ENCODE data around the gene APCDD1. TPM values are rescaled to one million over a fixed set of nuclear protein-coding genes. Genes with fewer than 3 reads are reported as not detected.

APCDD1 gene
- total and polyA plus RNA-seq, 2 of the 8 experiments (the other 6 are each of a cell fraction or from before 2014, with no cell fraction given): 2.6 to 3.6 TPM

GRCh38 chr18:10461989-10462388 is 7.6 kb downstream of the APCDD1 start:
- no peak overlapping the region for H3K23ac ChIP-seq (ENCODE audit: insufficient read length)
- H2BK5ac ChIP-seq (ENCODE audit: low read depth, low read length): no peak overlapping the region
- H3K4me2 ChIP-seq (ENCODE audit: insufficient read depth in 1 of 2, low read depth in 2 of 2, low read length in 2 of 2): no peak overlapping the region
- H2AFZ ChIP-seq (ENCODE audit: low read length): no peak overlapping the region
- H3K9me3 ChIP-seq (ENCODE audit: insufficient read depth in 2 of 2, low read depth in 1 of 2, low read length in 1 of 2): no peaks in the 10 kb centered on the region
- no peaks in the 10 kb centered on the region for H3K79me1 ChIP-seq (ENCODE audit: low read depth, low read length)
- H3K23me2 ChIP-seq (ENCODE audit: low read depth, low read length): no peaks in the 10 kb centered on the region
- no peak overlapping the region for H3K4ac ChIP-seq (replicated peaks; ENCODE audit: insufficient read length, low read depth, low read length)
- H3K36me3 ChIP-seq (ENCODE audit: control insufficient read depth in 2 of 4, insufficient read depth in 4 of 4, low read length in 3 of 4): no peaks in the 10 kb centered on the region
- no peak overlapping the region for H2AK5ac ChIP-seq (ENCODE audit: low read depth, low read length)
- H3K9ac ChIP-seq (replicated peaks in 1 of 4; ENCODE audit: extremely low read depth in 1 of 4, low read depth in 3 of 4, low read length in 3 of 4): no peak overlapping the region
- H3K27me3 ChIP-seq (replicated peaks in 1 of 4; ENCODE audit: control insufficient read depth in 3 of 4, extremely low read depth in 1 of 4, insufficient read depth in 3 of 4, low read length in 3 of 4): peaks cover 0 to under 1% (median 0%) of the 10 kb centered on the region in 4 experiments; a peak in 2 of 7 replicates
- no peak overlapping the region for H2BK15ac ChIP-seq (ENCODE audit: low read length)
- no peak overlapping the region for H4K91ac ChIP-seq (replicated peaks; ENCODE audit: insufficient read length, low read length)
- no peak overlapping the region for H2BK12ac ChIP-seq (ENCODE audit: low read depth, low read length)
- WGBS, 2 experiments (ENCODE audit: extremely low coverage in 1 of 2, insufficient coverage in 1 of 2, insufficient read length in 1 of 2, insufficient replicate concordance in 2 of 2, low coverage in 1 of 2, low lambda C conversion rate in 2 of 2, missing lambda C conversion rate in 1 of 2): 90% methylated on average over 4 of the region's 4 CpGs; no CpG with 5 or more reads in 1 of the 2 experiments
- no peaks in the 10 kb centered on the region for H3K79me2 ChIP-seq (ENCODE audit: control insufficient read depth in 1 of 2, insufficient read depth in 2 of 2, low read length in 2 of 2)
- no peak overlapping the region for H4K5ac ChIP-seq (ENCODE audit: insufficient read length, low read depth, low read length)
- H3K27ac ChIP-seq (ENCODE audit: low read depth, low read length): no peak overlapping the region
- H3K4me3 ChIP-seq (ENCODE audit: extremely low read depth in 1 of 4, insufficient read depth in 2 of 4, low read depth in 3 of 4, low read length in 4 of 4): no peak overlapping the region
- ChIA-PET POLR2A (ENCODE audit: partially characterized antibody) (no interaction called here), CTCF (ENCODE audit: partially characterized antibody) (no interaction called here)
- no peak overlapping the region for H2BK20ac ChIP-seq (ENCODE audit: low read length)
- DNase-seq (ENCODE audit: low read depth in 1 of 2, low spot score in 2 of 2): no peak
- no peak for FAIRE-seq
- H3K18ac ChIP-seq (ENCODE audit: extremely low read depth, low read length): no peak overlapping the region
- H3K4me1 ChIP-seq (replicated peaks in 1 of 4; ENCODE audit: control insufficient read depth in 3 of 4, insufficient read depth in 4 of 4, low read length in 3 of 4): no peaks in the 10 kb centered on the region
- H3K56ac ChIP-seq (replicated peaks; ENCODE audit: insufficient read length, low read depth, low read length): no peak overlapping the region
- no peak overlapping the region for H3K14ac ChIP-seq (ENCODE audit: insufficient read length)
- H4K20me1 ChIP-seq (replicated peaks in 1 of 2; ENCODE audit: control insufficient read depth in 1 of 2, insufficient read depth in 2 of 2, low read length in 2 of 2): no peaks in the 10 kb centered on the region
- H2BK120ac ChIP-seq (replicated peaks; ENCODE audit: low read depth, low read length): no peak overlapping the region
- no peak overlapping the region for H4K8ac ChIP-seq (ENCODE audit: extremely low read depth, insufficient read depth, low read length)
- no peak for TF ChIP-seq RXRA (IDR thresholded peaks at IDR 0.05; ENCODE audit: insufficient read depth, low read depth, low read length)
- no peak for TF ChIP-seq SIRT6 (IDR thresholded peaks at IDR 0.05; ENCODE audit: low read length)
- no peak for TF ChIP-seq YY1 (IDR thresholded peaks at IDR 0.05; ENCODE audit: low read depth, low read length)
- TF ChIP-seq CBX8 (IDR thresholded peaks at IDR 0.05; ENCODE audit: borderline replicate concordance, low read depth, low read length): no peak
- TF ChIP-seq TAF7 (optimal IDR thresholded peaks at IDR 0.05; ENCODE audit: borderline replicate concordance, low read depth, low read length): no peak
- no peak for TF ChIP-seq SIN3A (conservative IDR thresholded peaks at IDR 0.05 in 1 of 2, IDR thresholded peaks at IDR 0.05 in 1 of 2; ENCODE audit: low read depth in 1 of 2, low read length in 2 of 2)
- no peak for TF ChIP-seq POLR2AphosphoS5 (IDR thresholded peaks at IDR 0.05; ENCODE audit: low read depth, low read length)
- no peak for TF ChIP-seq EGR1 (IDR thresholded peaks at IDR 0.05; ENCODE audit: borderline replicate concordance, low read depth, low read length)
- no peak for TF ChIP-seq BCL11A (IDR thresholded peaks at IDR 0.05; ENCODE audit: low read depth in 2 of 2, low read length in 2 of 2)
- TF ChIP-seq SUZ12 (IDR thresholded peaks at IDR 0.05; ENCODE audit: low read length): no peak
- TF ChIP-seq JUN (IDR thresholded peaks at IDR 0.05; ENCODE audit: low read depth, low read length): no peak
- no peak for TF ChIP-seq KDM1A (IDR thresholded peaks at IDR 0.05; ENCODE audit: borderline replicate concordance, low read length)
- no peak for TF ChIP-seq GTF2F1 (IDR thresholded peaks at IDR 0.05; ENCODE audit: borderline replicate concordance, low read depth, low read length)

Measured in H1 (cell line).